ENCODE data around the gene ITPR2.
"Not testable (repeated sequence)": the region's sequence is repeated elsewhere in the genome, so short reads cannot be mapped to it uniquely, and the experiment has no call there.

The ITPR2 gene

DNA sequence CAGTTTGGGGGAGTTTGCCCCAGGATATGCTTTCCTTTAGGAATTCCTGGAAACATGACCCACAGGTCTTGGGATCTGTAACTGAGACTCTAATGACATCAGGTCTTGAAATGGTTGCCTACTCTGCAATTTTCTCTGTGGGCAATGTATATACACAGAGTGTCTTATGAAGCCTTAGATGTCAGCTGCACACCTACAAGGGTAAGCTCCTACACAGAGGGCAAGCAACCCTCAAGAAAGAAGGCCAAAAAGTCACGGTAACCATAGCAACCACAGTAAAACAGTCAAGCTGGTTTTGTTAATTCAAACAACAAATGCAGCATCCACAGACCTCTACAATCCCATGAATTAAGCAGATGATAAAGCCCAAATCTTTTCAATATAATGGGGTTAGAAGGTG, 344.6 kb downstream of the ITPR2 start:
- in situ Hi-C loops (cut with MboI; ENCODE audit: low sequenced_read_pairs) = no loop called here

DNA sequence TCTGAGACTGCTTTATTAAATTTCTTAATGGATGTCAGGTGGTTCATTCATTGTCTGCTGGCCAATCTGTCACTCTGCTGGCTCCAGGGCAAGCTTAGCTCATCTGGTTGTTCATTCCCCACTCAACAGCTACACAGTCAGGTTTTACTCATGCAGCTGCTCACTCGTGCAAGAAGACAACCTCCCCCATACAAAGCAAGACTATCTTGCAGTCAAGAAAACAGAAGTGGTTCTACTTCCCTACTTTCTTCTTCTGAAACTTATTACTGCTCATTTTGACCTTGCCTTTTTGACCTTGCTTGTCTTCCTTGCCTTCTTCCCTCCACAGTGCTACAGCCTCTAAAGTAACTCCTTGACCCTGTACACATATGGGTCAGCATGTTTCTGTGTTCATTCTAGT, 359.7 kb downstream of the ITPR2 start:
- in situ Hi-C loops (cut with MboI; ENCODE audit: low sequenced_read_pairs) = no loop called here

DNA sequence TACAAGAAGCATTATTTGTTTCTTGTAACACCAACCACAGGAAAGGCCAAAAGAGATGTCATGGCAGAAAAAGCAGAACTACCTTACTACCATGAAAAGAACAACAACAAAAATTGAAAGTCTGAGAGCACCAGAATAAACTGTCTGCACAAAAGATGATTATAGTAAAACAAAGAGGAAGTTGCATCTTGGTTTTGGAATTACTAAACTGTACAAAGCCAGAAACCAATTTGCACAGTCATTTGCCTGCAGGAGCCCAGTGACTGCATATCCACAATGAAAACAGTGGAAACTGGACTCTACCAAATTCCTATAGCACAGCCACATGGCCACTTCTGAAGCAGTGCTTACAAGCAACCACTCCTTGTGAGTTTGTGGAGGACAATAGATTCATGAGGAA, 361.4 kb downstream of the ITPR2 start:
- in situ Hi-C loops (cut with MboI; ENCODE audit: low sequenced_read_pairs) = no loop called here

DNA sequence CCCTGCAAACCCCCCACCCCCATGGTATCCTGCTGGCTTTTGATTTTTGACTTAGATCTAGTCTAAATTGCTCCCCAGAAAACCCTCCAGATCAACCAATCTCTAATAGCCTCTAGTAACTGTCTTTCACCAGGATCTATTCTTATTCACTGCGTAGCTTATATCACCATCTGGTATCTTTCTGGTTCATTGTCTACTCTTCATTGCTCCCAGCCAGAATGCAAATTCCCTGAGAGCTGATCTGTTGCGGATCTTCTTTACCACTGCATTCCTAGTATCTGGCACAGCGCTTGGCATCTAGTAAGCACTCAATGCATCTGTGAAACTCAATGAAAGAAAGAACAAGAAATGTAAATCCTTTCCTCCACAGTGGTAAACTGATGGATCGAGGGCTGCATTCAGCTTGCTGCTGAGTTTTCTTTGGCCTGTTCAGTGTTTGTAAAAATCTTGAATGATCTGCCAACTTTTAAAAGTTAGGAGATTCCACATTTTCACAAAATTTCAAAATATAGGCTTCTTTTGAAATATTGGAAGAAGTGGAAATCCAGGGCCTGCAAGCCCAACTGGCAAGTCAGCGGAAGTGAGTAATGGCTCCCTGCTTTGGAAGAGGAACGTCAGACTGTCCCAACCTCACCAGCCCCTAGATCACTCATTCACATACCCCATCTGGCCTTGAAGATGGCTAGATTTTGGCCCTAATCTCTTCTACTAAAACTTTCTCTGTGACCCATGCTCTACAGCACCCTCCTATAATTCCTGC, 363.4 kb downstream of the ITPR2 start:
- in situ Hi-C loops (cut with MboI; ENCODE audit: low sequenced_read_pairs) = no loop called here

DNA sequence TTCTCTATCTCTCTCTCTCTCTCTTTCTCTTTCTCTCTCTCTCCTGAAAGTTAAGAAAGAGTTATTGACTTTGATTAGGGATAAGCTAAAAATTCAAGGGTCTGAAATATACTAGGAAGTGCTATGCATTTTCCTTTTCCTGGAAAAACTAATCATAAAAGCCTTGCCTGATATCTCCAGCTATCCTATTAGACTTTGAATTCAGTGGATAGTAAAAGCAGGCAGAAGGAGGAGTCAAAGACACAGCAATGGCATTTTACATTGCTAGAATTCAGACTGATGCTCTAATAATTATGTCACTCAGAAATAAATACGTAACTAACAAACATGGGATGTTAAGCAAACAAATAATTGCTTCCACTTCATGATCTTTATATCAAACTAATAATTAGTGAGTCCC, 365.6 kb downstream of the ITPR2 start:
- in situ Hi-C loops (cut with MboI; ENCODE audit: low sequenced_read_pairs) = no loop called here

DNA sequence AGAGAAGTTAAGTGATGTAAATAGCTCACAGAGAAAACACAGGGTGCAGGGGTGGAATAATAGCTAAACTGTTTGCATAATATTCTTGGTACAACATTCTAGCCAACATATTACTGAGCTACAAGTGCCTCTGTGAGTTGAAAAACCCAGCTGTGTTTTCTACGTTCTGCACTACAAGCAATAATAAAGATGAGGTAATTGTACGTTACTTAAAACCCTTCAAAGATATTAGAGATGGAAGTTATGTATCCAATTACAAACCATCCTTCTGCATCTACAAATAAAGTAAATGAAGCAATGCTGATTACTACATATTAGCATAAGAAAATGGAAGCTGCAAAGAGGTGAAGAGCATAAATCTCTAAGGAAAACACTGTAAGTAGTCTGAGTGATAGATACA, 366.3 kb downstream of the ITPR2 start:
- in situ Hi-C loops (cut with MboI; ENCODE audit: low sequenced_read_pairs) = no loop called here

DNA sequence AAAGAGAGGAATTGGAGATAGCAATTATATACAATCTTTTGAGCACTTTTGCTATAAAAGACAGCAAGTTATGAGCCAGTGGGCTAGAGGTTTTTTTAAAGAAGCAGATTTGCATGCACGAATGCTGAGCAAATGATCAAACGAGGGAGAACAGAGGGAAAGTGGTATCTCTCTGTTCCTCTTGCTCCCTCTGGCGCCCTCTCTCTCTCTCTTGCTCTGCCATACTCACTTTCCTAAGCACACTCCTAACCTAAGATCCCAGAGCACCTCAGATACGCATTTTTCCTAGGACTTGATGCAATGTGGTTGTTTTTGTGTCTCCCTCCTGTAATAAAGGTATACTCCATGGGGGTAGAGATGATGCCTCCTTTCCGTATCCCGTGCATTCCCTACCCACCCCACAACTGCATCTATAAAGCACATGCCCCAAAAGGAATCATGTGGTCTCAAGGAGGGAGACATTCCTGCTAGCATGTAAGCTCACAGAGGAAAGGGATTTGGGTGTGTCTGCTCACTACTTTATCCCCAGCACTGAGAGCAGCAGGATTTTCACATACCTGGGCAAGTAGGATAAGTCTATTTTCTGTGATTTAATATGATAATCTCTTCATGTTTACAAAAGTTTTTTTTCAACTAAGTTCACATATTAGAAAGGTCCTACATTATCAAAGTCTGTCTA, 367.4 kb downstream of the ITPR2 start:
- in situ Hi-C loops (cut with MboI; ENCODE audit: low sequenced_read_pairs) = no loop called here

DNA sequence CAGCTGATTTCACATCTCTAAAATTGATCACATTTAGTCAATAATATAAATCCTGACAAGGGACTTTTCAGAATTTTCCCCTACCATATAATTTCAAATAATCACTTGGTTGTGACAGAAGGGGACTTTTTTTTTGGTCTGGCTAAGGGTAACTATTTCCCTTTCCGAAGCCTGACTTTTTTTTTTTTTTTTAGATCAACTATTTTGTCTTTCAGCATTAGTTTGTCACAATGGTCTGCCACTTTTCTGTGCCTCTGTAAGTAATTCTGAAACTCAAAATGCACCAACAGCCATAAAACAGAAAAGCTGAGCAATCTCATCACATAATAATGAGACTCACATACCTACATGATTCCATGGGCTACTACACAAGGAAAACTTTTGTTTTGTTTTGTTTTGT, 371.2 kb downstream of the ITPR2 start:
- in situ Hi-C loops (cut with MboI; ENCODE audit: low sequenced_read_pairs) = no loop called here

DNA sequence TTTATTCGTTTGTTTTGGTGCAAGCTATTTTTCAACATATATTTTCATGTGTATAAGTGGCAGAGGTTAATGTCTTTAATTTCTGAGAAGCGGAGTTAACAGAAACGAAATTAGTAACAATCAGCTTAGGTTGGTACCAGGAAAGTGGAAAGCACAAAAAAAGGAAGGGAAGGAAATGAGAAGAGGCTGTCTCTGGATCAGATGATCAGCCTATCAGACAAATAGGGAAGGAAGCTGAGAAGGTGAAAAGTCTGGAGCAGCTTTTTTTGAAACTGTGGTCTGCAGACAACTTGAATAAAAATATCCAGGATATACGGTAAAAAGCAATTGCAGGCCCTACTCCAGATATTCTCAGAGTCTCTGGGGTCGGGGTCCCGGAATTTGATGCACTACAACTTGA, 372.6 kb downstream of the ITPR2 start:
- in situ Hi-C loops (cut with MboI; ENCODE audit: low sequenced_read_pairs) = no loop called here

DNA sequence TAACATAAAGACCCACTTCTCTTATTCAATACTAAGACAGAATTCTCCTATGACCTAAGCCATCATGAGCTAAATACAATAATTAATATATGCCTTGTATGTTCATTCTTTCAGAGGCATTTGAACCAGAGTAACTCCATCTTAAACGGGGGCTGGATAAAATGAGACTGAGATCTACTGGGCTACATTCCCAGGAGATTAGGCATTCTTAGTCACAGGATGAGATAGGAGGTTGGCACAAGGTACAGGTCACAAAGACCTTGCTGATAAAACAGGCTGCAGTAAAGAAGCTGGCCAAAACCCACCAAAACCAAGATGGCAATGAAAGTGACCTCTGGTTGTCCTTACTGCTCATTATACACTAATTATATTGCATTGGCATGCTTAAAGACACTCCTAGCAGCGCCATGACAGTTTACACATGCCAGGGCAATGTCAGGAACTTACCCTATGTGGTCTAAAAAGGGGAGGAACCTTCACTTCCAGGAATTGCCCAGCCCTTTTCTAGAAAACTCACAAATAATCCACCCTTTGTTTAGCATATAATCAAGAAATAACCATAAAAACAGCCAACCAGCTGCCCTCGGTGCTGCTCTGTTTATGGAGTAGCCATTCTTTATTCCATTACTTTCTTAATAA, 376.9 kb downstream of the ITPR2 start:
- in situ Hi-C loops (cut with MboI; ENCODE audit: low sequenced_read_pairs) = no loop called here

DNA sequence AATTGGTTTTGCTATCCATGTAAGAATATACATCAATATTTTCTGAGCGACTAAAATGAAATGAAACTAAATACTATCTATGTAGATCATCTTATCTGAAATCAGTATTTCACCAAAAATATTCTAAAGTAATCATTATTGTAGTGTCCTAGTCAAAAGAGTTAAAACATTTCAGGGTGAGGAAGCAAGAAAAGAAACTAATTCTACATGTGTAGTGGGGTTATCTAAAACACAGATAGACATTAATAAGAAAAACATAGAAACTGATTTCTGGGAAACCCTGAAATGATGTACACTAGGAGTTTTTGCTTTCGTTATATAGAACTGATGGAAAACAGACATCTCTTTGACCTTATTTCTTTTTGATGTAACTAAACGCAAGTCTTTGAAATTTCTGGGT, 379.7 kb downstream of the ITPR2 start:
- in situ Hi-C loops (cut with MboI; ENCODE audit: low sequenced_read_pairs) = no loop called here

DNA sequence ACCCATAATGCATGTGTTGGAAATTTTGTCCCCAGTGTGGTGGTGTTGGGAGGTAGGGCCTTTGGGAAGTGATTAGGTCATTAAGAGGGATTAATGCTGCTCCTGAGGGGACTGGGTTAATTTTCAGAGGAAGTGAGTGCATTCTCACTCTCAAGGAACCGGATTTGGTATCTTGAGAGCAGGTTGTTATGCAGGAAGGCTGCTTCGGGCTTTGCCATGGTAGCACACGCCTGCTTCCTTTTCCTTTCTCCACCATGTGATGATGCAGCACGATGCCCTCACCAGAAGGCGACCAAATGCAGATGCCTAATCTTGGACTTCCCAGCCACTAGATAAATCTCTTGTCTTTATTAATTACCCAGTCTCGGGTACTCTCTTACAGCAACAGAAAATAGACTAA, 380.5 kb downstream of the ITPR2 start:
- in situ Hi-C loops (cut with MboI; ENCODE audit: low sequenced_read_pairs) = no loop called here

DNA sequence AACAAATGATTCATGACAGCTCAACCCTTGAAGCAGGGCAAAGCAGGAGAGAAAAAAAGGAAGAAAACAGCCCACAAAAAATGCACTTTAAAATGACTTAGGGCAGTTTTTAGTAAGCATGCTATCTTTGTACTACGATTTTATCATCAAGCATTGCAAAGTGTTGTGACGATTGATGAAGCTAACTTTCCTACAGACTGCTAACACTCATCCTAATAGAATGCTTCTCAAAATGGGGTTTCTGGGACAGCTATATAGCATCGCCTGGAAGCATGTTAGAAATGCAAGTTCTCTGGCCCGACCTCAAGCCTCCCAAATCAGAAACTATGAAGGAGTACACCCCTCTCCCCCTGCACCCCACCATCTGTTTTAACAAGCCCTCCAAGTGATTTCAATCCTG, 381.2 kb downstream of the ITPR2 start:
- in situ Hi-C loops (cut with MboI; ENCODE audit: low sequenced_read_pairs) = no loop called here

DNA sequence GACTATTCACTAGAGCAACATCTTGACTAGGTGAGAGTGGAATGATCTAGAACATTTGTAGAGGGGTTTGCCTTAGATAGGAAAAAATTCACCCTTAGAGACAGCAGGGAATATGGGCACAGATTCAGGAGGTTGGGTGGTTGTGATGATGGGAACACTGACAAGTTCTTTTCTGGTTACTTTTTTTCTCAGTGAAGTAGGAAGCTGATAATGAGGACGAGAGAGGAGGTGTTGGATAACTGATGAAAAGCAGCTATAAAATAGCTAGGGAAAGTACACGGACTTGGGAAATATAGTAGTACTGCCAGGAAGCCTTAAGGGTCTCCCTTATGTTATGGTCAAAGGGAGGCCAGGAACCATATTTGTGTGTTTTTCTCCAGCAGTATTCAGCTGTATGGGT, 387.1 kb downstream of the ITPR2 start:
- in situ Hi-C loops (cut with MboI; ENCODE audit: low sequenced_read_pairs) = no loop called here

DNA sequence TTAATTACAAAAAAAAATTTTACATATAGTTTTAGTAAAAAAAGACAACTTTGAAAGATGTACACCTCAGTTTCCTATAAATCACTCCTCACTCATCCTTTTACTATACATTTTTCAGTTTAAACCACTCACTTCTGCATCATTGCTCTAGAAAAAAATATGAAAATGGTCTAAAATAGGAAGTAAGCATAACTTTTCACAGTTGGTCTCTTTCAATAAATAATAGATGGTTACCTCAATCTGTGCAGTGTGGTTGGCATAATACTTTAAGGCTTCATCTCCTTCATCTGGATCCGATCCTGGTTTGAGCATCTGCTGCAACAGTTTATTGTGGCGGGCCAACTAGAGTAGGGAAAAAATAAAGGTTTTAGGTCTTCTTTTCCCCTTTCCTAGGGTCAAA, 389.7 kb downstream of the ITPR2 start:
- in situ Hi-C loops (cut with MboI; ENCODE audit: low sequenced_read_pairs) = no loop called here

DNA sequence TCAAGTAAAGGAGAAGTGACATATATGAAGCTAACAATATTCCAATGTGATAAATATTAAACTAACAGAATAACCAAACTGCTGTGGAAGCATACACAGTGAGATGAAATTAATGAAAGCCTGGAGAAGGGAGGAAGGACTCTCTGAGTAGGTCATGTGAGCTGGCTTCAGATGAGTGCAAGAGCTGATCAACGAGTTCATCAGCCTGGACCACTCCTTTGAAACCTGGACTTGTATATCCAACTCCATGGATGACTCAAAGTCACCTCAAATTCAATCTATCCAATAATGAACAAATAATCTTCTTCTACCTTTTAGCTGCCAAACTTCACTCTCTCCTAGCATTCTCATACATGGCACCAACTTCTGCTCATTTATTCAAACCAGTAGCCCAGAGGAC, 391.6 kb downstream of the ITPR2 start:
- in situ Hi-C loops (cut with MboI; ENCODE audit: low sequenced_read_pairs) = no loop called here

DNA sequence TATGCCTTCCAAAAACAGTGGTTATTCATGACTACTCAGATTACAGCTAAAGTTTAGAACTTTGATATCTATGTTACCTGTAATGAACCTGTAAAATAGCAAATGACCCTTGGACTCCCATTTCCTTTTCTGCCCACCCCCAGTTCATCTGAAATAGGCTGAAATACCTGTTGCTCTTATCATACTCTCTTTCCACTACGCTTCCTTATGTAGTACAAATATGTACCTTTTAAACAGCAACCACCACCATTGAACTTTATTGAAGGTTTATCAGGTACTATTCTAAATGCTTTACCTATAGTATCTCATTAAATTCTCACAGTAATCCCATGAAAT, 398.0 kb downstream of the ITPR2 start:
- in situ Hi-C loops (cut with MboI; ENCODE audit: low sequenced_read_pairs) = no loop called here

DNA sequence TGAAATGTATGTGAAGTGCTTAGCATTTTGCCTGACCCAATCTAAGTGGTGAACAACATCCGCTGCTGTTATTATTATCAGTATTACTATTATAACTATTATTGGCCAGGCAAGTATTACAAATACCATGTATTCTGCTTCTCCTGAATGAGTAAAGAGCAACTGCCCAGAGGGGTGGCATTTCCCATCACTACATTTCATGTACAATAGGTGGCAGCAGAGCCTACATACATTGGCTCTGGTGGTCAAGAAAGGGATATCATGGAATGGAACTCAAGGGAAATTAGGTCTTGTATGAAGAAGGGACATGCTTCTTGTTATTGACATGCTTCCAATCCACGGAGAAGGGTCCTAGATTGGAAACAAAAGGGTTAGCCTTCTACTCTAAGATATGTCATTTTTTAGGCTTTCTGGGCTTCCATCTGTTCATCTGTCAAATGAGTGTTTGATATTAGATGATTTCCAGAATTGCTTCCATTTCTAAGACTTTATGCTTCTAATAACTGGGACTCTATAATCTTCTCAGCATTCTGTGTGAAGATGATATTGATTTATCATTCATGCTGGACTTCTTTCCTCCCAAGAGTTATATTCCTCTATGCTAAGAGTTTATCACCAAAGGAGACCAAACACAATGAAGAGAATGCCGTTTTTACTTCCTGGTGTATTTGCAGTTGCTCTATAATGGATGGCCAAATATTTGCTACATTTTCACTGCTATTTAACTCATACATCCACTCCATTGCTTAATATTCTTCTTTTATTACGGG, 398.5 kb downstream of the ITPR2 start:
- in situ Hi-C loops (cut with MboI; ENCODE audit: low sequenced_read_pairs) = no loop called here

DNA sequence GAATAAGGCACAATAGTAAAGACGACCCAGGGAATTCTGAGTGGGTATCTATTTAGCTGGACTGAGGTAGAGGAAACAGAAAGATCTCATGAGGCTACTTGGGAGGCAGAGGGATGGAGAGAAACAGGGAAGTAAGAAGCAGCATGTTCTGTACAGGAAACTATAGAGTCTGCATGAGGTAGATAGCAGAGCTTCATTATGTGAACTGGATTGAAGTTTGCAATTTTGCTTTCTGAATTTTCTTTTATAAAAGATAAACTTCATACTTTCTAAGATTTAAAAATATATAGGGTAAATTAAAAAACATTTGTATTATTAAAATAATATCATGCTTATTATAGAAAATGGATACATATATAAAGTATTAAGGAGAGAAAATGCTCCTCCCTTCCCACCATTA, 399.3 kb downstream of the ITPR2 start:
- in situ Hi-C loops (cut with MboI; ENCODE audit: low sequenced_read_pairs) = not testable (repeated sequence)

DNA sequence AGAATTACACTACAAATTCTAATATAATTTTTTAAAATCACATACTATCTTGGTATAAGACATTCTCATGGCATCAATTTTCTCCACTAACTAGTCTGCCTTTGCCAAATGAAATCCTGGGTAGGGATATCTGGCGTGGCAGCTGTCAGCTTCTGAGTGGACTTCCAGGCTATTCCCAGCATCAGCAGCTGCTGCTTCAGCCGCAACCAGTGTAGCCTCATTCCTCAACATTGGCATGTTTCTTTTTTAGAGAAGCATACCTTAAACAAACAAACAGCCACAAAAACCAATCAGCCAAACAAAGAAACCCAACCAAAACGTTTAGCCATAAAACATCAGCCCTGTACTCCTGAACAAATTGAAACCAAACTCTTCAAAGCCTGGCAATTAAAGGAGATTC, 401.8 kb downstream of the ITPR2 start:
- in situ Hi-C loops (cut with MboI; ENCODE audit: low sequenced_read_pairs) = no loop called here

DNA sequence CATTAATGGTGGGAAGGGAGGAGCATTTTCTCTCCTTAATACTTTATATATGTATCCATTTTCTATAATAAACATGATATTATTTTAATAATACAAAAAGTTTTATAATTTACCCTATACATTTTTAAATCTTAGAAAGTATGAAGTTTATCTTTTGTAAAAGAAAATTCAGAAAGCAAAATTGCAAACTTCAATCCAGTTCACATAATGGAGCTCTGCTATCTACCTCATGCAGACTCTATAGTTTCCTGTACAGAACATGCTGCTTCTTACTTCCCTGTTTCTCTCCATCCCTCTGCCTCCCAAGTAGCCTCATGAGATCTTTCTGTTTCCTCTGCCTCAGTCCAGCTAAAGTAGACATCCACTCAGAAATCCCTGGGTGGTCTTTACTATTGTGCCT, 402.4 kb downstream of the ITPR2 start:
- in situ Hi-C loops (cut with MboI; ENCODE audit: low sequenced_read_pairs) = not testable (repeated sequence)
